DMS79 (cell line): ENCODE data around the gene AVPR1B.

Experiments used
- DNase-seq: peaks from one replicate; lab custom pipeline; 2025; lab: John Stamatoyannopoulos, UW

The AVPR1B gene

GRCh38 chr1:206117151-206117948 lies at the start of gene AVPR1B:
TSS of gene AVPR1B (minus strand) at chr1:206117388. CDS start at chr1:206116890, 498 bp downstream.
- peak; percentile 29 for DNase-seq

GRCh38 chr1:206145771-206146290 lies 28.6 kb upstream of the AVPR1B start:
- no peak for DNase-seq

GRCh38 chr1:206144605-206145004 lies 27.4 kb upstream of the AVPR1B start:
- DNase-seq = no peak

- DNase-seq = no peak
These were observed 26.5 kb upstream of the AVPR1B start for GRCh38 chr1:206143537-206144172.

GRCh38 chr1:206142770-206143169 lies 25.6 kb upstream of the AVPR1B start:
- DNase-seq = no peak

GRCh38 chr1:206142011-206142410 lies 24.8 kb upstream of the AVPR1B start:
- no peak for DNase-seq

GRCh38 chr1:206136241-206136640 lies 19.1 kb upstream of the AVPR1B start:
- DNase-seq = peak; percentile 28

GRCh38 chr1:206135248-206135647 lies 18.1 kb upstream of the AVPR1B start:
- DNase-seq = no peak

- no peak for DNase-seq
These were observed 16.7 kb upstream of the AVPR1B start for GRCh38 chr1:206133751-206134415.

GRCh38 chr1:206131037-206131436 lies 13.8 kb upstream of the AVPR1B start:
- DNase-seq = no peak

- no peak for DNase-seq
These were observed 11.0 kb upstream of the AVPR1B start for GRCh38 chr1:206128196-206128595.

- DNase-seq = no peak
These were observed 10.1 kb upstream of the AVPR1B start for GRCh38 chr1:206127336-206127735.

- DNase-seq = no peak
These were observed 8.2 kb upstream of the AVPR1B start for GRCh38 chr1:206125346-206125745.

- no peak for DNase-seq
These were observed 5.5 kb upstream of the AVPR1B start for GRCh38 chr1:206122686-206123085.

GRCh38 chr1:206121269-206121668 lies 4.1 kb upstream of the AVPR1B start:
- no peak for DNase-seq

- DNase-seq = no peak
These were observed 3.2 kb upstream of the AVPR1B start for GRCh38 chr1:206120406-206120805.

GRCh38 chr1:206116873-206117150 lies 376 bp downstream of the AVPR1B start:
- no peak for DNase-seq

GRCh38 chr1:206116191-206116872 lies 856 bp downstream of the AVPR1B start:
- DNase-seq = peak; percentile 6

GRCh38 chr1:206115791-206116190 lies 1.4 kb downstream of the AVPR1B start:
- DNase-seq = no peak

- no peak for DNase-seq
These were observed 2.2 kb downstream of the AVPR1B start for GRCh38 chr1:206114692-206115640.

GRCh38 chr1:206112600-206113301 lies 4.4 kb downstream of the AVPR1B start:
- DNase-seq = no peak
